ENCODE measurements around the gene DGUOK. TPM values are rescaled to one million over a fixed set of nuclear protein-coding genes. Genes with fewer than 3 reads are reported as not detected.

Gene DGUOK
- total RNA-seq, 1 experiment from 2014 or later, result 100 TPM

GRCh38 chr2:73963385-73964120 lies 36.9 kb downstream of the DGUOK start:
- Histone ChIP-seq H4K20me1 (ENCODE audit: insufficient read depth) (no peaks in the 10 kb centered on the region), H3K9ac (ENCODE audit: low read length) (no peak overlapping the region), H3K79me2 (ENCODE audit: insufficient read depth, low read length) (no peaks in the 10 kb centered on the region), H3K4me2 (ENCODE audit: low read length) (no peak overlapping the region), H3K9me2 (ENCODE audit: insufficient read depth) (no peaks in the 10 kb centered on the region), H3K4me1 (ENCODE audit: control insufficient read depth in 1 of 2, insufficient read depth in 2 of 2, low read length in 2 of 2) (no peaks in the 10 kb centered on the region), H3K27ac (ENCODE audit: low read depth, low read length) (no peak overlapping the region), H3K27me3 (ENCODE audit: insufficient read depth, low read length) (no peaks in the 10 kb centered on the region), H2AFZ (ENCODE audit: low read depth, low read length, poor library complexity, severe bottlenecking) (no peak overlapping the region), H3K9me3 (ENCODE audit: control insufficient read depth in 1 of 2, insufficient read depth in 1 of 2, low read depth in 1 of 2, low read length in 2 of 2) (no peaks in the 10 kb centered on the region), H3K36me3 (ENCODE audit: control insufficient read depth in 1 of 2, insufficient read depth in 2 of 2, low read length in 2 of 2) (peaks cover 6 to 10% of the 10 kb centered on the region in 2 experiments; a peak in 1 of 4 replicates), H3K4me3 (replicated peaks in 1 of 2; ENCODE audit: low read depth in 1 of 2, low read length in 2 of 2) (no peak overlapping the region)
- TF ChIP-seq SRF (IDR thresholded peaks at IDR 0.05; ENCODE audit: low read depth) (no peak), MAX (IDR thresholded peaks at IDR 0.05) (no peak), POLR2AphosphoS5 (IDR thresholded peaks at IDR 0.05; ENCODE audit: low read depth, low read length) (no peak), ELF1 (IDR thresholded peaks at IDR 0.05; ENCODE audit: borderline replicate concordance, low read depth) (no peak), FOSL1 (IDR thresholded peaks at IDR 0.05; ENCODE audit: low read depth) (no peak), EZH2phosphoT487 (IDR thresholded peaks at IDR 0.05; ENCODE audit: borderline replicate concordance) (no peak), CTCF (IDR thresholded peaks at IDR 0.05 in 2 of 3, conservative IDR thresholded peaks at IDR 0.05 in 1 of 3; ENCODE audit: borderline replicate concordance in 1 of 3, insufficient read depth in 1 of 3, low read depth in 2 of 3, low read length in 2 of 3) (no peak), YY1 (IDR thresholded peaks at IDR 0.05; ENCODE audit: extremely low read depth, insufficient replicate concordance, low read depth, low read length) (no peak), TCF7L2 (IDR thresholded peaks at IDR 0.05; ENCODE audit: borderline replicate concordance, extremely low read depth, insufficient read depth, insufficient read length) (no peak), ATF3 (IDR thresholded peaks at IDR 0.05) (no peak), CEBPB (IDR thresholded peaks at IDR 0.05; ENCODE audit: low read depth) (no peak), JUND (IDR thresholded peaks at IDR 0.05) (no peak), ZNF274 (IDR thresholded peaks at IDR 0.05; ENCODE audit: low read depth, low read length) (no peak), ZBTB33 (IDR thresholded peaks at IDR 0.05; ENCODE audit: extremely low read depth, insufficient replicate concordance, low read length) (no peak), POLR2A (IDR thresholded peaks at IDR 0.05; ENCODE audit: borderline replicate concordance, extremely low read depth, insufficient read depth, insufficient read length) (no peak), RAD21 (IDR thresholded peaks at IDR 0.05; ENCODE audit: low read depth) (no peak), SIN3A (IDR thresholded peaks at IDR 0.05; ENCODE audit: low read depth) (no peak), CBX3 (IDR thresholded peaks at IDR 0.05; ENCODE audit: low read depth) (no peak)
- ATAC-seq, result no peak
- DNase-seq (ENCODE audit: low read depth, low spot score), result no peak
- no TSS peak for BruUV-seq (replicated peaks)
- intact Hi-C loops (cut with micrococcal nuclease), result no loop called here
- RAD21 ChIA-PET (ENCODE audit: low non-redundant PET in 1 of 2, low total read pairs in 2 of 2, uncharacterized antibody in 2 of 2, unreplicated experiment in 2 of 2), result no interaction called here
- POLR2A ChIA-PET, result no interaction called here
- CTCF ChIA-PET, result interaction anchor here (0.7 kb wide), 1 partner anchor 208 kb away, joined by 4 read pairs; no protein-coding TSS in a partner anchor

All from HCT116 (cell line).